Measurements from ENCODE around the gene AKT3. TPM values are rescaled to one million over a fixed set of nuclear protein-coding genes. Genes with fewer than 3 reads are reported as not detected.

Gene AKT3
- total RNA-seq, 1 donor from 2014 or later: 169 TPM

DNA sequence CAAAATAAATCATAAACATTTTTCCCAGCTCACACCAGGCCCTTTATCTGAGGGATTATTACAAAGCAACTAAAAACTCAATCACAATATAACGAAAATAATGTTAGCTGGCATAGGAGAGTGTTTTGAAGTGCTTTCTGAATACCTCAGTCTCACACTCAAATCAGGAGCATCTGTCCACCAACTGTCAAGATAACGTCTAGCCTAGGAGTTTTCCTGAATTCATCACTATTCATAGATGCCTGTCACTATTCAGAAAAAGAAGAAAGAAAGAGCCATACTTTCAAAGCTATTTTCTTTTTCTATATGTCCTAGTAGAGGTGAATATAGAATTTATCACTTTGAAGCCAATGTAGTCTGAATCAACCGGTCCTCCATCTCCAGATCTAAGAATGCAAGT lies 127.0 kb downstream of the AKT3 start:
- peaks cover 37% of the 10 kb centered on the region for H3K4me1 Mint-ChIP-seq (ENCODE audit: low read depth, unreplicated experiment)

DNA sequence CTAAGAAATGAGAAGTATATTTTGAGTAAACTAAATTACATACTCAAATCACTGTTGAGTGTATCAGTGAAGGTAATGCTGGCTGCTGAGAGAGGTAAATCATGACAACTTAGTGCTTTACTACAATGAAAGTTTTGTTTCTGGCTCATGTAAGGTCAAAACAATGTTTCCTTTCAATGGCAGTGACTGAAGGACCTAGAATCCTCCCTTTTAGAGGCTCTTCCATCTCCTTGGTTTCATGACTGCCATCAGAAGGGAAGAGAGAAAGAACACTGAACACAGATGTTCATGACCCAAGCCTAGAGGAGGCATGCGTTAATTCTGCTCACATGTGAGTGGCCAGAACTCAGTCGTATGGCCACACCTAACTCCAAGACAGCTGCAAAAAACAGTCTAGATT lies 130.6 kb downstream of the AKT3 start:
- peak overlapping the region; percentile 7 for H3K27ac Mint-ChIP-seq (ENCODE audit: unreplicated experiment)
- peak overlapping the region; percentile 44 for H3K4me3 Mint-ChIP-seq (ENCODE audit: unreplicated experiment)
- no peaks in the 10 kb centered on the region for H3K36me3 Mint-ChIP-seq (ENCODE audit: unreplicated experiment)
- peaks cover 5% of the 10 kb centered on the region for H3K27me3 Mint-ChIP-seq (ENCODE audit: unreplicated experiment)
- TF ChIP-seq, protein P1, sequence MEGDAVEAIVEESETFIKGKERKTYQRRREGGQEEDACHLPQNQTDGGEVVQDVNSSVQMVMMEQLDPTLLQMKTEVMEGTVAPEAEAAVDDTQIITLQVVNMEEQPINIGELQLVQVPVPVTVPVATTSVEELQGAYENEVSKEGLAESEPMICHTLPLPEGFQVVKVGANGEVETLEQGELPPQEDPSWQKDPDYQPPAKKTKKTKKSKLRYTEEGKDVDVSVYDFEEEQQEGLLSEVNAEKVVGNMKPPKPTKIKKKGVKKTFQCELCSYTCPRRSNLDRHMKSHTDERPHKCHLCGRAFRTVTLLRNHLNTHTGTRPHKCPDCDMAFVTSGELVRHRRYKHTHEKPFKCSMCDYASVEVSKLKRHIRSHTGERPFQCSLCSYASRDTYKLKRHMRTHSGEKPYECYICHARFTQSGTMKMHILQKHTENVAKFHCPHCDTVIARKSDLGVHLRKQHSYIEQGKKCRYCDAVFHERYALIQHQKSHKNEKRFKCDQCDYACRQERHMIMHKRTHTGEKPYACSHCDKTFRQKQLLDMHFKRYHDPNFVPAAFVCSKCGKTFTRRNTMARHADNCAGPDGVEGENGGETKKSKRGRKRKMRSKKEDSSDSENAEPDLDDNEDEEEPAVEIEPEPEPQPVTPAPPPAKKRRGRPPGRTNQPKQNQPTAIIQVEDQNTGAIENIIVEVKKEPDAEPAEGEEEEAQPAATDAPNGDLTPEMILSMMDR (IDR thresholded peaks at IDR 0.05; ENCODE audit: partially characterized antibody, unreplicated experiment): no peak
- peaks cover 9% of the 10 kb centered on the region for H3K9me3 Mint-ChIP-seq (ENCODE audit: unreplicated experiment)
- DNase-seq: no peak
- peaks cover 52% of the 10 kb centered on the region for H3K4me1 Mint-ChIP-seq (ENCODE audit: low read depth, unreplicated experiment)

More for the DNA sequence above, 127.0 kb downstream of the AKT3 start:
- TF ChIP-seq, protein P1 (IDR thresholded peaks at IDR 0.05; ENCODE audit: partially characterized antibody, unreplicated experiment): no peak
- Mint-ChIP-seq H3K9me3 (ENCODE audit: unreplicated experiment) (peaks cover 9% of the 10 kb centered on the region), H3K27me3 (ENCODE audit: unreplicated experiment) (peaks cover 3% of the 10 kb centered on the region), H3K36me3 (ENCODE audit: unreplicated experiment) (no peaks in the 10 kb centered on the region), H3K4me3 (ENCODE audit: unreplicated experiment) (peak overlapping the region; percentile 64), H3K27ac (ENCODE audit: unreplicated experiment) (peak overlapping the region; percentile 85)
- DNase-seq: no peak

DNA sequence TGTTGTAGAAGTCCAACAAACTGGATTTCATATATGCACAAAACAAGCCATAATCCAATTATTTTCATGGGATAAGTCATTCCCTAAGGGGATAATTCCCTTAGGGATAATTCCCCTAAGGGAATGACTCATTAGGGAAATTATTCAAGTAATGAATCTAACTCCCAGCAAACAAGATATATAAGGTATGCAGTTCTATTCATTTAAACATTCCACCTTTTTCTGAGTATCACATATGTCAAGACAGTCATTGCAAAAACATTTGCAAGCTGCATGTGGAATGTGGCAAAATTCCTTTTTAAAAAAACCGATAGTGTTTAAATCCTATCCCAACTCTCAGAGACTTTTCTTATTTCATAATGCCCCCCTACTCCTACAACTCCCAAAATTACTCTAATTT lies 131.2 kb downstream of the AKT3 start:
- Mint-ChIP-seq H3K4me3 (ENCODE audit: unreplicated experiment) (no peak overlapping the region), H3K36me3 (ENCODE audit: unreplicated experiment) (no peaks in the 10 kb centered on the region), H3K27me3 (ENCODE audit: unreplicated experiment) (peaks cover 5% of the 10 kb centered on the region), H3K27ac (ENCODE audit: unreplicated experiment) (peak overlapping the region; percentile 7), H3K4me1 (ENCODE audit: low read depth, unreplicated experiment) (peaks cover 56% of the 10 kb centered on the region), H3K9me3 (ENCODE audit: unreplicated experiment) (peaks cover 9% of the 10 kb centered on the region)
- TF ChIP-seq, protein P1 (IDR thresholded peaks at IDR 0.05; ENCODE audit: partially characterized antibody, unreplicated experiment): no peak
- DNase-seq: no peak

DNA sequence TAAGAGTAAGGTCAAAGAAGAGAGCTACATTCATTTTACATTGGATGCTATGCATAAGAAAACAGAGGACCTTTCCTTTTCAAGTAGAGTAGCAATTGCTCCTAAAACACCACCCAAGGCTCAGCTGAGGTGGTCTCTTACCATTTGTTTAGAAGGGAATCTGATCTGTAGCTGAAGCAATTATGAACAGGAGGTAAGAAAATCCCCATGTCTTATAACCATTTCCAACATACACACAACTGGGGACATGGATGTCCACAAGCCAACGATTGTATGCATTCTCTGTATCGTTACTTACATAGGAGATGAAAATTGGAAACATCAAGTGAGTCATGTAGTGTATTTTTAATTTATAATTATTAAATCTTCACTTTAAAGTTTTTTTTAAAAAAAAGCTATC lies 132.0 kb downstream of the AKT3 start:
- peaks cover 12% of the 10 kb centered on the region for H3K27me3 Mint-ChIP-seq (ENCODE audit: unreplicated experiment)
- H3K4me3 Mint-ChIP-seq (ENCODE audit: unreplicated experiment): no peak overlapping the region
- no peaks in the 10 kb centered on the region for H3K36me3 Mint-ChIP-seq (ENCODE audit: unreplicated experiment)
- peak overlapping the region; percentile 52 for H3K27ac Mint-ChIP-seq (ENCODE audit: unreplicated experiment)
- TF ChIP-seq, protein P1 (IDR thresholded peaks at IDR 0.05; ENCODE audit: partially characterized antibody, unreplicated experiment): no peak
- H3K4me1 Mint-ChIP-seq (ENCODE audit: low read depth, unreplicated experiment): peaks cover 54% of the 10 kb centered on the region
- no peak for DNase-seq
- peaks cover 14% of the 10 kb centered on the region for H3K9me3 Mint-ChIP-seq (ENCODE audit: unreplicated experiment)

DNA sequence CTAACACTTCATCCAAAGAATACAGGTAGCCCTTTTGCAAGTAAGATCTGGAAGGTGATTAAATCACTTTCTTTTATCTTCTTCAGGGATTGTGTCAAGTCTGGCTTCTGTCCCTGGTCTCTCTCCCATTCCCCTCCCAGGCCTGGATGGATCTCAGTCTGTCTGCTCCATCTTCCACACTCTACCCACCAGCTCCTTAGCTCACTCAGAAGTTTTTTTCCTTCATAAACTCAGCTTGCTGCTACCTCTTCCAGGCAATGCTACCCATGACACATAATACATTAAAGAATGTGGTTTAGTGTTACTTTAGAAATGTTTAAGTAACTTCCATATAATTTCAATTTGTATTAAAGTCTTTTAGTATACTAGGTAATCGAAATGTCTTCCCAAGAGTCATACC lies 133.1 kb downstream of the AKT3 start:
- TF ChIP-seq, protein P1 (IDR thresholded peaks at IDR 0.05; ENCODE audit: partially characterized antibody, unreplicated experiment): no peak
- no peaks in the 10 kb centered on the region for H3K36me3 Mint-ChIP-seq (ENCODE audit: unreplicated experiment)
- DNase-seq: no peak
- H3K9me3 Mint-ChIP-seq (ENCODE audit: unreplicated experiment): peaks cover 13% of the 10 kb centered on the region
- no peak overlapping the region for H3K4me3 Mint-ChIP-seq (ENCODE audit: unreplicated experiment)
- H3K4me1 Mint-ChIP-seq (ENCODE audit: low read depth, unreplicated experiment): peaks cover 57% of the 10 kb centered on the region
- H3K27ac Mint-ChIP-seq (ENCODE audit: unreplicated experiment): peak overlapping the region; percentile 68
- H3K27me3 Mint-ChIP-seq (ENCODE audit: unreplicated experiment): peaks cover 14% of the 10 kb centered on the region

Measured in glutamatergic neuron (in vitro differentiated cells).